Stimulated activated CD4-positive, alpha-beta T cell treated with anti-CD3 and anti-CD28 coated beads, Interleukin-4, amount 100 ng/mL, for 1 hour (primary cell): Measurements from ENCODE around the gene ABCC4.

ENCODE experiments used
- DNase-seq: peaks from one replicate; pipeline ENCODE4 v3.0.0-alpha.2; 2020

The ABCC4 gene

GRCh38 chr13:95301183-95301967, at the start of gene ABCC4:
ABCC4 (minus strand) TSS chr13:95301451; CDS start chr13:95301314, 137 bp downstream.
- DNase-seq, result peak; percentile 67

DNA sequence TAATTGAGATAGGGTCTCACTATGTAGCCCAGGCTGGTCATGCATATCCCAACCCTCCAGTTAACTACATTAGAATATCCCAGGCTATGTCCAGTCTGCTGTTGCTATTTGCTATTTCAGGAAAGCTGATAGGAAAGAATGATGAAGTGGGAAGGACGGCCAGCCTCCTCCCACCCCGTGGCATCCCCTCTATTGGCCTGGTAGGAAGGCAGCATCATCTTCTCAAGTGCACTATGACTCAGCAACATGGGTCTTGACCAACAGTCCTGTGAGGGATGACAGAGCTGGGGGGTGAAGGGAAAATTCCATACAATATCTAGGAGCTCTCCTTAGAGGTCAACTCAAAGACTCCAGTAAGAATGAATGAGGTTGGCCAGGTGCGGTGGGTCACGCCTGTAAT, 48.0 kb upstream of the ABCC4 start:
- DNase-seq, result no peak

GRCh38 chr13:95343944-95344343, 42.7 kb upstream of the ABCC4 start:
- DNase-seq, result no peak

DNA sequence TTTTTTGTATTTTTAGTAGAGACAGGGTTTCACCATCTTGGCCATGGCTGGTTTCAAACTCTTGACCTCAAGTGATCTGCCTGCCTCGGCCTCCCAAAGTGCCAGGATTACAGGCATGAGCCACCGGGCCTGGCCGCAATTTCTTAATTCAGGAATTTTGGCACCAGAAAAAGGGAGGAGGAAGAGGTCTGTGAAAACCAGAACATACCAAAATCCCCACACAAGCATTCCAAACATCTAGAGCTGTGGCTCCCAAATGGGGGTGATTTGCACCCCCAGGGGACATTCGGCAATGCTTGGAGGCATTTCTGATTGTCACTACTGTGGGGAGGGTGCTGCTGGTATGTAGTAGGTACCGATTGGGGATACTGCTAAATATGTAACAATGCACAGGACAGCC, 40.2 kb upstream of the ABCC4 start:
- no peak for DNase-seq

DNA sequence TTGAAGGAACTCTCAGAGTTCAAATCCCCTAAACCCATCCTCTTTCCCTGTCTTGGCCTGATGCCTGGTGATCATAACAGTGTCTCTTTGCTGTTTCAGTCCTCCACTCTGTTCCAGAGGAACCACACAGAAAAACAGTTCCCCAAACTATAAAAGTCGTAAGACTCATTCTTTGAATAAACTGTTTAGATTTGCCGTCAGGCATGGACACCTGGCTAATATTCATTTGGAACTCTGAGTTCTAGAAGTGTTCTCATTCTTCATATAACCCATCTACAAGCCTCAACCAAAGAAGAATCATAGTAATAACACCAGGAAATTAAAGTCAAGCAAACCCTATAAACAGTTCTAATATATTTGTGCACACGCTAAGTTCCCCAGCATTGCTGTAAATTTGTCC, 37.7 kb upstream of the ABCC4 start:
- no peak for DNase-seq

- no peak for DNase-seq
These were observed 36.3 kb upstream of the ABCC4 start for GRCh38 chr13:95337597-95337996.

DNA sequence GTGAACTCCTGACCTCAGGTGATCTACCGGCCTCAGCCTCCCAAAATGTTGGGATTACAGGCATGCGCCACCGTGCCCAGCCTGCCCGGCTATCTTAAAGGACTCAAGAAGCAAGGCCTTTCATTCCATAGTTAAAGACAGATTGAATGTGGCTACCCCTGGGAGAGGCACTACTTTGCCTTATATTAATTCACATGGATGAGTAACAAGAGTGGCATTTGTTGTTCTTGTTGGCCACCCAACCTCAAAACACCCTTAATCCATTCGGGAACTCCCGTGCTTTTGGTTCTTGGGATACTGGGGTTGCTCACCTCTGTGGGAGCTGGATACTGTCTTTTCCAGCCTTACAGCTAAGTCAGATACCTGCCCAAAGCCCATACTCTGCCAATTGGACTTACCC, 34.4 kb upstream of the ABCC4 start:
- DNase-seq, result no peak

GRCh38 chr13:95328386-95328785, 27.1 kb upstream of the ABCC4 start:
- no peak for DNase-seq

DNA sequence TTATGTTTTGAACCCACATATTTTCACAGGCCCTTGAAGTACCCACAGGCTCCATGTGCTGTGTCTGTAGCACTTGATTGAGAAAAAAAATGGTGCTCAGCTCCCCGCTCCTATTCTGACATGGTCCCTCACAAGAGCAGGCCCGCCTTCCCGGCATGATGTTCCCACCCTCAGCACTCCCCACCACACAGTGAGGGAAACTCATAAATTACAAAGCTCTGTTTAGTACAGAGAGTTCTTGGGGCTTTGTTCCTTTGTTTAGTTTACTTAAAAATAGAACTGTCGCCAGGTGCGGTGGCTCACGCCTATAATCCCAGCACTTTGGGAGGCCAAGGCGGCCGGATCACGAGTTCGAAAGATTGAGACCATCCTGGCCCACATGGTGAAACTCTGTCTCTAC, 25.9 kb upstream of the ABCC4 start:
- no peak for DNase-seq

- no peak for DNase-seq
These were observed 25.4 kb upstream of the ABCC4 start for GRCh38 chr13:95326695-95327094.

- DNase-seq, result no peak
These were observed 24.2 kb upstream of the ABCC4 start for GRCh38 chr13:95325485-95325884.

DNA sequence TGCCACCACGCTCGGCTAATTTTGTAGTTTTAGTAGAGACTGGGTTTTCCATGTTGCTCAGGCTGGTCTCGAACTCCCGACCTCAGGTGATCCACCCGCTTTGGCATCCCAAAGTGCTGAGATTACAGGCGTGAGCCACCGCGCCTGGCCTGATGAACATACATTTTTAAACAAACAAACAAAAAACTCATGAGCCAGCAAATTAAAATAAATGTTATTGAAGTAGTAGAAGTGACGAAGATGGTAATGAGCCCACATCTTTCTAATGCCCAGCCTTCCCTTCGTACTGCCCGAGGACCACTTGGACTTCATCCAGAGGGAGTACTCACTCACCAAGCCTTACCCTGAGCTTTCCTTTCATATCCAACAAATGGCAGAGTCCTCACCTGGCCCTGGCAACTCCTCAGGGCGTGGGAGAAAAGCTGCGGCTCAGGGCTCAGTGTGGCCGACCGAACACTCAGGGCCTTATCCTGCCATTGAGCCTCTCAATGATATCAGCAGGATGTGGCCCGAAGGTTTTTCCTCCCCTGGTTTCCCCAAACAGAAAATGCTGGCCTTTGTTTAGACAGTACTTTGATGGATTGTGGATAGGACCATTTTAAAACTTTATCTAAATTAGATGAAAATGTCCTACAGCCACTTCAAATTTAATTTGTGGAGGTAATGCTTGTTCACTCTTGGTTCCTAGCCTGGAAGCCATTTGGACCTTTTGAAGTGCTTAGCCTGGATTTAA, 22.8 kb upstream of the ABCC4 start:
- no peak for DNase-seq

- DNase-seq, result no peak
These were observed 18.5 kb upstream of the ABCC4 start for GRCh38 chr13:95319551-95320274.

DNA sequence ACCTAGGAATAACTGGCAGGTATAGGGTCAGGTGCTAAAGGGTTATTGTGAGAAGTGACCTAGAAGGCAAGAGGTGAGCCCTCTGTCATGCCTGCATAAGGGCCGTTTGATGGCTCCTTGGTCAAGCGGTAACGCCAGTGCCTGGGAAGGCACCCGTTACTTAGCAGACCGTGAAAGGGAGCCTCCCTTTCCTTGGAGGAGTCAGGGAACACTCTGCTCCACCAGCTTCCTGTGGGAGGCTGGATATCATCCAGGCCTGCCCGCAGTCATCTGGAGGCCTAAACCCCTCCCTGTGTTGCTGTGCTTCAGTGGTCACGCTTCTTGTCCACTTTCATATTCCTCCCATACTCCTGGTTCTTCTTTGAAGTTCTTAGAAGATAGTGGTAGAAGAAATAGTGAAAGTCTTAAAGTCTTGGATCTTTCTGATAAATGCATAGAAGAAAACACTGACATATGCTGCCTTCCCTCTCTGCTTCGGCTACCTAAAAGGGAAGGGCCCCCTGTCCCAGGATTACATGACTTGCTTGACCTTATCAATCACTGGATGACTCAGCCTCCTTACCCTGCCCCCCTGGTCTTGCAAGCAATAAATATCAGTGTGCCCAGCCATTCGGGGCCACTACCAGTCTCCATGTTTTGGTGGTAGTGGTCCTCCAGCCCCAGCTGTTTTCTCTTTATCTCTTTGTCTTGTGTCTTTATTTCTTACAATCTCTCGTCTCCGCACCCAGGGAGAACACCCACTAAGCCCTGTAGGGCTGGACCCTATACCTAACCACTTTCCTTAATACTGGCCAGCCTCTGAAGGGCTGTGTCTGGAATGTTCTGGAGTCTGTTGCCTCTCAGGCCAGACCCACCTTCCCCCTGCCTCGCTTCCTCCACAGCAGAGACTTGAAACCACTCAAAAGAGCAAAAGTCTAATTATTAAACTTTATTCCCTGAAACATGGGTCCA, 16.1 kb upstream of the ABCC4 start:
- DNase-seq, result no peak

GRCh38 chr13:95315752-95316151, 14.5 kb upstream of the ABCC4 start:
- no peak for DNase-seq

- no peak for DNase-seq
These were observed 6.3 kb upstream of the ABCC4 start for GRCh38 chr13:95307507-95307906.

DNA sequence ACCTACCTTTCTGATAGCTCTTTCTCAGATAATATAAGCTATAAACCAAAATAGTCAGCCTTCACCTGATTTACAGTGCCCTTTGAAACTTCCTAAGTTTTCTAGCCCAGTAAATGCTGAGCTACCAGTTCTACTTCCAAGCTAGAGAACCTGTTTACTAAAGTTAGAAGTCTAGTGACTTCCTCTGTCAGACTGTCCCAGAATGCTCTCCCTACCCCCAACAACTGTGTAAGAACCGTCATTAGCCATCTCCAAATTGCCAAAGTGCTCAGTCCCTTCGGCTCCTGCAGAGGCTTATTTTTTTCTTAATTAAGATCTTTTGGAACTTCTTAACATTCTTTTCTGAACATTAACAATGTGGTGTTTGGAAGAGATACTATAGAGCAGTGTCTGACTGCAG, 3.2 kb upstream of the ABCC4 start:
- DNase-seq, result no peak

- peak; percentile 26 for DNase-seq
These were observed 730 bp upstream of the ABCC4 start for GRCh38 chr13:95301968-95302393.

- DNase-seq, result peak; percentile 54
These were observed 547 bp downstream of the ABCC4 start for GRCh38 chr13:95300625-95301182.

- no peak for DNase-seq
These were observed 2.2 kb downstream of the ABCC4 start for GRCh38 chr13:95298971-95299621.

- no peak for DNase-seq
These were observed 2.9 kb downstream of the ABCC4 start for GRCh38 chr13:95298169-95298965.
